Glutamatergic neuron (in vitro differentiated cells): ENCODE data around the gene VSX2. TPM values are rescaled to one million over a fixed set of nuclear protein-coding genes. Genes with fewer than 3 reads are reported as not detected.

Source experiments
- DNase-seq: peaks from one replicate; pipeline ENCODE4 v3.0.0; 2022
- H3K27ac Mint-ChIP-seq: one replicate; pipeline ENCODE4 v1.8.0; 2020; ENCODE audit warnings: mild to moderate bottlenecking, mixed read lengths, inconsistent platforms; ENCODE audit not compliant: unreplicated experiment
- H3K27me3 Mint-ChIP-seq: one replicate; pipeline ENCODE4 v1.8.0; 2020; ENCODE audit warnings: mild to moderate bottlenecking, moderate library complexity, mixed read lengths, inconsistent platforms; ENCODE audit not compliant: unreplicated experiment
- H3K36me3 Mint-ChIP-seq: one replicate; pipeline ENCODE4 v1.8.0; 2020; ENCODE audit warnings: mild to moderate bottlenecking, mixed read lengths, inconsistent platforms; ENCODE audit not compliant: unreplicated experiment
- H3K4me1 Mint-ChIP-seq: one replicate; pipeline ENCODE4 v1.8.0; 2020; ENCODE audit warnings: mild to moderate bottlenecking, low read depth, mixed read lengths, inconsistent platforms; ENCODE audit not compliant: unreplicated experiment
- H3K4me3 Mint-ChIP-seq: one replicate; pipeline ENCODE4 v1.8.0; 2020; ENCODE audit warnings: mild to moderate bottlenecking, mixed read lengths, inconsistent platforms; ENCODE audit not compliant: unreplicated experiment
- H3K9me3 Mint-ChIP-seq: one replicate; pipeline ENCODE4 v1.8.0; 2020; ENCODE audit warnings: mild to moderate bottlenecking, moderate library complexity, mixed read lengths, inconsistent platforms; ENCODE audit not compliant: unreplicated experiment
- total RNA-seq: library from RNA; stranded (reverse); fragmentation: NEBNext Ultra II Directional; extraction: Animal tissue kit (Norgen Biotek cat#: 25700); gene quantifications from one replicate; pipeline ENCODE4 v1.2.1, GENCODE V29; 2021; ENCODE audit not compliant: unreplicated experiment
- TF ChIP-seq, protein P1 (sequence below): fragments of 200-600 bp; sonication (generic); IDR thresholded peaks from one replicate; pipeline ENCODE4 v1.5.0; 2021; ENCODE audit not compliant: partially characterized antibody, unreplicated experiment

The VSX2 gene
- total RNA-seq, 1 donor from 2014 or later = not detected

DNA sequence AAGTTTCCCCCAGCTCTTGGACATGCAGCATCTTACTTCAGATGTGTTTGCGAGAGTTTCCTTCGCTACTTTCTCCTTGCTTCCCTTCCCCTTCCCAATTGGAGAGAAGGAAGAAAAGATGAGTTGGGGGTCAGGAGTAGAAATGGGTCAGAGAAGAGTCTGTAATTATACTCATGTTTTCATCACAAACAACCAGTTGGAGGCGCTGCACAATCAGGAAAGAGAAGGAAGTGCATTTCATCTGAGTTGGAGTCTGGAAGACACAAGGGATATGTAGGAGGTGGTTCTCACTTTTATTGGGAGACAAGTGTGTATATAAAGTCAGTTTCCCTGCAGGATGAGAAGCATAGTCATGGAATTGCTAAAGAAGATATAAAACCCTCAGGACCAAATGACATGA is 31.3 kb upstream of the VSX2 start:
- peaks cover 6% of the 10 kb centered on the region for H3K4me1 Mint-ChIP-seq
- no peak overlapping the region for H3K4me3 Mint-ChIP-seq
- DNase-seq = no peak
- no peaks in the 10 kb centered on the region for H3K9me3 Mint-ChIP-seq
- no peaks in the 10 kb centered on the region for H3K36me3 Mint-ChIP-seq
- TF ChIP-seq, protein P1, sequence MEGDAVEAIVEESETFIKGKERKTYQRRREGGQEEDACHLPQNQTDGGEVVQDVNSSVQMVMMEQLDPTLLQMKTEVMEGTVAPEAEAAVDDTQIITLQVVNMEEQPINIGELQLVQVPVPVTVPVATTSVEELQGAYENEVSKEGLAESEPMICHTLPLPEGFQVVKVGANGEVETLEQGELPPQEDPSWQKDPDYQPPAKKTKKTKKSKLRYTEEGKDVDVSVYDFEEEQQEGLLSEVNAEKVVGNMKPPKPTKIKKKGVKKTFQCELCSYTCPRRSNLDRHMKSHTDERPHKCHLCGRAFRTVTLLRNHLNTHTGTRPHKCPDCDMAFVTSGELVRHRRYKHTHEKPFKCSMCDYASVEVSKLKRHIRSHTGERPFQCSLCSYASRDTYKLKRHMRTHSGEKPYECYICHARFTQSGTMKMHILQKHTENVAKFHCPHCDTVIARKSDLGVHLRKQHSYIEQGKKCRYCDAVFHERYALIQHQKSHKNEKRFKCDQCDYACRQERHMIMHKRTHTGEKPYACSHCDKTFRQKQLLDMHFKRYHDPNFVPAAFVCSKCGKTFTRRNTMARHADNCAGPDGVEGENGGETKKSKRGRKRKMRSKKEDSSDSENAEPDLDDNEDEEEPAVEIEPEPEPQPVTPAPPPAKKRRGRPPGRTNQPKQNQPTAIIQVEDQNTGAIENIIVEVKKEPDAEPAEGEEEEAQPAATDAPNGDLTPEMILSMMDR = no peak
- peaks cover 4% of the 10 kb centered on the region for H3K27me3 Mint-ChIP-seq
- H3K27ac Mint-ChIP-seq = no peak overlapping the region

DNA sequence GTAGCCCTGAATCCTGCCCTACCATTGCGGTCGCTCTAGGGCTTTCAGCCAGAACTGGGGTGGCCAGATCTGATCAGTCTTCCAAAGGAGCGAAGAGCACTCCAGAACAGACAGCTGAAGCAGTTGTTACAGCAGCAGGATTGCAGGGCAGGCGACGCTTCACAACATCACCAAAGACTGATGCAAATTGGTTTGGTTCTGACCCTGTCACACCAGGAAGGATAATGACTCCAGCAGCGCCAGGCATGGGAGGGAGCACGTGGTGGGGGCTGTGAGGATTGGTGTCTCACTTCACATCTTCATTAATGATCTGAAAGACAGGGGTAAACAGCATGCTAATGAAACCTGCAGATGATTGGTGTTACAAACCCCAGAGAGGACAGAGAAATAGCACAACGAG is 30.6 kb upstream of the VSX2 start:
- Mint-ChIP-seq H3K9me3 (no peaks in the 10 kb centered on the region), H3K36me3 (no peaks in the 10 kb centered on the region), H3K27ac (no peak overlapping the region), H3K4me3 (no peak overlapping the region), H3K27me3 (peaks cover 6% of the 10 kb centered on the region), H3K4me1 (peaks cover 4% of the 10 kb centered on the region)
- DNase-seq = no peak
- TF ChIP-seq, protein P1 = no peak

DNA sequence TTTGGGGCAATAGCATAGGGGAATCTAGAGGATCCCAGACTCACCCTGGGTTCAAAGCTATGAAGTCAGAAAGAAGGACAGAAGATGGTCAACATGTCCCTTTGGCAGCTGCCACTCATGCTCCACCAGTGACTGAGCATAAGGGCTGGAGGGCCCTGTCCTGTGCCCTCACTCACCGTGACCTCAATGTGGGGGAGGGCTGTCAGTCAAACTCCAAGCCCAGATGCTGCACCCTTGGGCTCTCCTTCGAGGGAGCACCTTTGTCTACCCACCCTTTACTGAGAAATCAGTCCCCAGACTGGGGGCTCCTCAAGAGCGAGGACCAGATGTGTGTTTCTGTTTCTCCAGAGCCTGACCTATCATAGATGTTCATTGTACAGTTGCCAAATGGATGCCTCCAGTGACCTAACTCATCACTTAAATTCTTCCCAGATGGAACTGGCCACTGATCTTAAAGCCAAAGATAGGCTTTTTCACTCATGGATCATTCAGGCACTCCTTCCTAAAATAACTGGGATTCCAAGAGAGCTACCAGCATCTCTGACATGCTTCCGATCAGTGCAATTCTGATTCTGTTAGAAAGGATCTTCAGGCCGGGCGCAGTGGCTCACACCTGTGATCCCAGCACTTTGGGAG is 27.2 kb upstream of the VSX2 start:
- Mint-ChIP-seq H3K36me3 (no peaks in the 10 kb centered on the region), H3K9me3 (no peaks in the 10 kb centered on the region), H3K27me3 (peaks cover 7% of the 10 kb centered on the region), H3K4me3 (no peak overlapping the region), H3K27ac (no peak overlapping the region), H3K4me1 (no peaks in the 10 kb centered on the region)
- DNase-seq = no peak
- TF ChIP-seq, protein P1 = no peak

- TF ChIP-seq, protein P1 = no peak
- H3K36me3 Mint-ChIP-seq = no peaks in the 10 kb centered on the region
- peaks cover 7% of the 10 kb centered on the region for H3K27me3 Mint-ChIP-seq
- H3K27ac Mint-ChIP-seq = no peak overlapping the region
- H3K4me1 Mint-ChIP-seq = no peaks in the 10 kb centered on the region
- no peaks in the 10 kb centered on the region for H3K9me3 Mint-ChIP-seq
- no peak for DNase-seq
- H3K4me3 Mint-ChIP-seq = no peak overlapping the region
Measured at GRCh38 chr14:74213907-74214803, 25.1 kb upstream of the VSX2 start.

- no peak overlapping the region for H3K4me3 Mint-ChIP-seq
- H3K4me1 Mint-ChIP-seq = no peaks in the 10 kb centered on the region
- no peaks in the 10 kb centered on the region for H3K9me3 Mint-ChIP-seq
- no peaks in the 10 kb centered on the region for H3K36me3 Mint-ChIP-seq
- peaks cover 12% of the 10 kb centered on the region for H3K27me3 Mint-ChIP-seq
- H3K27ac Mint-ChIP-seq = no peak overlapping the region
- TF ChIP-seq, protein P1 = no peak
- no peak for DNase-seq
Measured at GRCh38 chr14:74216671-74217070, 22.6 kb upstream of the VSX2 start.
